Chondrocyte (in vitro differentiated cells): Measurements from ENCODE around the gene RAB44. TPM values are rescaled to one million over a fixed set of nuclear protein-coding genes. Genes with fewer than 3 reads are reported as not detected.

Source experiments
- DNase-seq: peaks from one replicate; pipeline ENCODE4 v3.0.0; 2021; ENCODE audit warnings: mixed read lengths, low spot score
- H3K27ac Mint-ChIP-seq: one replicate; pipeline ENCODE4 v1.8.0; 2021; ENCODE audit warnings: mild to moderate bottlenecking, moderate library complexity, mixed read lengths; ENCODE audit not compliant: unreplicated experiment
- H3K27me3 Mint-ChIP-seq: 2 replicates; pipeline ENCODE4 v1.8.0; 2021; ENCODE audit warnings: low read depth, mixed read lengths
- H3K36me3 Mint-ChIP-seq: 2 replicates; pipeline ENCODE4 v1.8.0; 2021; ENCODE audit warnings: low read depth, mixed read lengths
- H3K4me1 Mint-ChIP-seq: 2 replicates; pipeline ENCODE4 v1.8.0; 2021; ENCODE audit warnings: low read depth, mild to moderate bottlenecking, mixed read lengths
- H3K4me3 Mint-ChIP-seq: one replicate; pipeline ENCODE4 v1.8.0; 2021; ENCODE audit warnings: mild to moderate bottlenecking, moderate library complexity, mixed read lengths; ENCODE audit not compliant: unreplicated experiment
- H3K9me3 Mint-ChIP-seq: 2 replicates; pipeline ENCODE4 v1.8.0; 2021; ENCODE audit warnings: low read depth, mixed read lengths
- total RNA-seq: library from RNA; stranded (reverse); gene quantifications from 3 replicates; pipeline ENCODE4 v1.2.1, GENCODE V29; 2021
- TF ChIP-seq, protein P1 (sequence below): fragments of 200-600 bp; sonication (generic); IDR thresholded peaks from 2 replicates; pipeline ENCODE4 v1.5.0; 2021; ENCODE audit warnings: antibody characterized with exemption, mild to moderate bottlenecking, moderate library complexity

Gene RAB44
- total RNA-seq, 1 donor from 2014 or later, result not detected

DNA sequence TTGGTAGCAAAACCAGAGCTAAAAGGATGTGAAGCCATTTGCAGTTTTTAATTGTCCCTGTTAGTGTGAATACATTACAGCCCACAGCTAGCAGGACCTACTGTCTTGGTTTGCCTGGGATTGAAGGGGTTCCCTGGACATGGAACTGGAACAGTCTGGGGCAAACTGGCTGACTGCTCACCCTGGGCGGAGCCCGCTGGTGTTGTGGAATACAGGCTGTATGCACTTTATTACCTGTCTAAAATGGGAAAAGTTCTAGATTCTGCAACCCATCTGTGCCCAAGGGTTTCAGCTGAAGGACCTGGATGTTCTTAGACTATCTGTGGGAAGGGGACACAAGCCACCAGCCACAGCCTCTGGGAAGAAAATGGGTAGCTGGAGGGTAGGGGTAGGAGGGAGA is 31.3 kb upstream of the RAB44 start:
- no peak for DNase-seq
- peaks cover 19% of the 10 kb centered on the region for H3K4me1 Mint-ChIP-seq
- H3K9me3 Mint-ChIP-seq, result no peaks in the 10 kb centered on the region
- H3K4me3 Mint-ChIP-seq, result no peak overlapping the region
- peak overlapping the region; percentile 22 for H3K27ac Mint-ChIP-seq
- H3K27me3 Mint-ChIP-seq, result no peaks in the 10 kb centered on the region
- TF ChIP-seq, protein P1, sequence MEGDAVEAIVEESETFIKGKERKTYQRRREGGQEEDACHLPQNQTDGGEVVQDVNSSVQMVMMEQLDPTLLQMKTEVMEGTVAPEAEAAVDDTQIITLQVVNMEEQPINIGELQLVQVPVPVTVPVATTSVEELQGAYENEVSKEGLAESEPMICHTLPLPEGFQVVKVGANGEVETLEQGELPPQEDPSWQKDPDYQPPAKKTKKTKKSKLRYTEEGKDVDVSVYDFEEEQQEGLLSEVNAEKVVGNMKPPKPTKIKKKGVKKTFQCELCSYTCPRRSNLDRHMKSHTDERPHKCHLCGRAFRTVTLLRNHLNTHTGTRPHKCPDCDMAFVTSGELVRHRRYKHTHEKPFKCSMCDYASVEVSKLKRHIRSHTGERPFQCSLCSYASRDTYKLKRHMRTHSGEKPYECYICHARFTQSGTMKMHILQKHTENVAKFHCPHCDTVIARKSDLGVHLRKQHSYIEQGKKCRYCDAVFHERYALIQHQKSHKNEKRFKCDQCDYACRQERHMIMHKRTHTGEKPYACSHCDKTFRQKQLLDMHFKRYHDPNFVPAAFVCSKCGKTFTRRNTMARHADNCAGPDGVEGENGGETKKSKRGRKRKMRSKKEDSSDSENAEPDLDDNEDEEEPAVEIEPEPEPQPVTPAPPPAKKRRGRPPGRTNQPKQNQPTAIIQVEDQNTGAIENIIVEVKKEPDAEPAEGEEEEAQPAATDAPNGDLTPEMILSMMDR, result no peak
- H3K36me3 Mint-ChIP-seq, result no peaks in the 10 kb centered on the region

- DNase-seq, result no peak
- H3K9me3 Mint-ChIP-seq, result no peaks in the 10 kb centered on the region
- peak overlapping the region; percentile 91 for H3K27ac Mint-ChIP-seq
- H3K36me3 Mint-ChIP-seq, result no peaks in the 10 kb centered on the region
- TF ChIP-seq, protein P1, result no peak
- peaks cover 19% of the 10 kb centered on the region for H3K4me1 Mint-ChIP-seq
- no peaks in the 10 kb centered on the region for H3K27me3 Mint-ChIP-seq
- no peak overlapping the region for H3K4me3 Mint-ChIP-seq
Measured at GRCh38 chr6:36666826-36667591, 30.6 kb upstream of the RAB44 start.

DNA sequence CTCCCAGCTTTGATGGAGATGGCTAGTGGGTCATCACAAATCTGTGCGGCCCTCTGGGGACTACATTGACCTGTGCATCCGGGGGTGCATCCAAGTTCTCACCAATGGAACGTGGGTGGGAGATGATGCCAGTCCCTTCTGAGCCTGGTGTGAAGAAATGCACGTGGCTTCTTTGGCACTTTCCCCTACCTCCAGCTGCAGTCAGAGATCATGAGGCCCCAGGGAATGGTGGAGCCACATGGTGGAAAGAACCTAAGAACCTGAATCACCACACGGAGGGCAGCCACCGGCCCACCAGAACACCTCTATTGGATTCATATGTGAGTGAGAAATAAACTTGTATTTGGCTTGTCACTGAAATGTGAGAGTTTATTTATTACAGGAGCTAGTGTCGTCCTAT is 29.0 kb upstream of the RAB44 start:
- no peaks in the 10 kb centered on the region for H3K27me3 Mint-ChIP-seq
- H3K36me3 Mint-ChIP-seq, result no peaks in the 10 kb centered on the region
- H3K4me1 Mint-ChIP-seq, result peaks cover 21% of the 10 kb centered on the region
- DNase-seq, result no peak
- H3K4me3 Mint-ChIP-seq, result no peak overlapping the region
- TF ChIP-seq, protein P1, result no peak
- H3K9me3 Mint-ChIP-seq, result no peaks in the 10 kb centered on the region
- no peak overlapping the region for H3K27ac Mint-ChIP-seq

- Mint-ChIP-seq H3K4me3 (no peak overlapping the region), H3K27me3 (no peaks in the 10 kb centered on the region), H3K27ac (no peak overlapping the region), H3K36me3 (no peaks in the 10 kb centered on the region), H3K9me3 (no peaks in the 10 kb centered on the region), H3K4me1 (peaks cover 25% of the 10 kb centered on the region)
- no peak for DNase-seq
- TF ChIP-seq, protein P1, result no peak
Measured at GRCh38 chr6:36669002-36669401, 28.6 kb upstream of the RAB44 start.

DNA sequence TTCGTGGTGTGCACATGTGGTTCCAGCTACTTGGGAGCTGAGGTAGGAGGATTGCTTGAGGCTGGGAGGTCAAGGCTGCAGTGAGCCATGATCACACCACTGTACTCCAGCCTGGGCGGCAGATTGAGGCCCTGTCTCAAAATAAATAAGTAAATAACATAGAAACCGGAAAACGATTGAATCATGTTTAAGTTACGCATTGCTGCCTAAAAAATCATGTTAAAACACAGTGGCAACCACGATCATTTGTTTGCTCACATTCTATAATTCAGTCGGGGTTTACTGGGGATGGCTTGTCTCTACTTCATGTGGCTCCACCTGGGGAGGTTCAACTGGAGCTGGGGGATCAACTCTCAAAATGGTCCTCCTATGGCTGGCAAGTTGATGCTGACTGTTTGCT is 27.4 kb upstream of the RAB44 start:
- no peak overlapping the region for H3K4me3 Mint-ChIP-seq

More for the DNA sequence above, 27.4 kb upstream of the RAB44 start:
- no peak for DNase-seq
- H3K4me1 Mint-ChIP-seq, result peaks cover 30% of the 10 kb centered on the region
- H3K9me3 Mint-ChIP-seq, result no peaks in the 10 kb centered on the region
- H3K27ac Mint-ChIP-seq, result no peak overlapping the region
- H3K27me3 Mint-ChIP-seq, result no peaks in the 10 kb centered on the region
- TF ChIP-seq, protein P1, result no peak
- no peaks in the 10 kb centered on the region for H3K36me3 Mint-ChIP-seq
